Measurements from ENCODE around the gene SNAP47.
A peak's percentile ranks its signal among the peaks of the same experiment; 100 is the strongest.

The SNAP47 gene

GRCh38 chr1:227757781-227758180 lies 22.5 kb downstream of the SNAP47 start:
- Histone ChIP-seq H3K4me2 (ENCODE audit: low read depth, low read length) (no peak overlapping the region), H3K36me3 (replicated peaks; ENCODE audit: insufficient read depth, low read length) (peaks cover 9% of the 10 kb centered on the region), H2AFZ (ENCODE audit: low read length) (no peak overlapping the region), H3K9ac (ENCODE audit: low read length) (no peak overlapping the region), H3F3A (ENCODE audit: insufficient read depth, low read length) (peaks cover 28% of the 10 kb centered on the region), H3K79me2 (ENCODE audit: low read length) (peaks cover 68% of the 10 kb centered on the region), H3K27ac (ENCODE audit: low read length) (no peak overlapping the region), H3K27me3 (replicated peaks; ENCODE audit: insufficient read depth, low read length) (no peaks in the 10 kb centered on the region), H3K9me2 (replicated peaks; ENCODE audit: insufficient read depth, low read length) (no peaks in the 10 kb centered on the region), H4K20me1 (ENCODE audit: insufficient read depth, low read length) (no peaks in the 10 kb centered on the region), H3K4me1 (ENCODE audit: low read length) (peaks cover 38% of the 10 kb centered on the region), H3K4me3 (ENCODE audit: low read length) (no peak overlapping the region), H3K9me3 (replicated peaks; ENCODE audit: insufficient read depth, low read length) (no peaks in the 10 kb centered on the region)
- no peak for DNase-seq
- TF ChIP-seq EZH2phosphoT487 (IDR thresholded peaks at IDR 0.05; ENCODE audit: low read length), result no peak
- no peak for TF ChIP-seq EZH2 (optimal IDR thresholded peaks at IDR 0.05; ENCODE audit: low read depth, low read length)
- TF ChIP-seq, protein P1, sequence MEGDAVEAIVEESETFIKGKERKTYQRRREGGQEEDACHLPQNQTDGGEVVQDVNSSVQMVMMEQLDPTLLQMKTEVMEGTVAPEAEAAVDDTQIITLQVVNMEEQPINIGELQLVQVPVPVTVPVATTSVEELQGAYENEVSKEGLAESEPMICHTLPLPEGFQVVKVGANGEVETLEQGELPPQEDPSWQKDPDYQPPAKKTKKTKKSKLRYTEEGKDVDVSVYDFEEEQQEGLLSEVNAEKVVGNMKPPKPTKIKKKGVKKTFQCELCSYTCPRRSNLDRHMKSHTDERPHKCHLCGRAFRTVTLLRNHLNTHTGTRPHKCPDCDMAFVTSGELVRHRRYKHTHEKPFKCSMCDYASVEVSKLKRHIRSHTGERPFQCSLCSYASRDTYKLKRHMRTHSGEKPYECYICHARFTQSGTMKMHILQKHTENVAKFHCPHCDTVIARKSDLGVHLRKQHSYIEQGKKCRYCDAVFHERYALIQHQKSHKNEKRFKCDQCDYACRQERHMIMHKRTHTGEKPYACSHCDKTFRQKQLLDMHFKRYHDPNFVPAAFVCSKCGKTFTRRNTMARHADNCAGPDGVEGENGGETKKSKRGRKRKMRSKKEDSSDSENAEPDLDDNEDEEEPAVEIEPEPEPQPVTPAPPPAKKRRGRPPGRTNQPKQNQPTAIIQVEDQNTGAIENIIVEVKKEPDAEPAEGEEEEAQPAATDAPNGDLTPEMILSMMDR (IDR thresholded peaks at IDR 0.05; ENCODE audit: low read length), result no peak

- no peaks in the 10 kb centered on the region for H3K9me2 ChIP-seq (replicated peaks; ENCODE audit: insufficient read depth, low read length)
- peaks cover 67% of the 10 kb centered on the region for H3K79me2 ChIP-seq (ENCODE audit: low read length)
- H3K9ac ChIP-seq (ENCODE audit: low read length), result no peak overlapping the region
- no peak overlapping the region for H2AFZ ChIP-seq (ENCODE audit: low read length)
- no peak overlapping the region for H3K4me3 ChIP-seq (ENCODE audit: low read length)
- H3F3A ChIP-seq (ENCODE audit: insufficient read depth, low read length), result peaks cover 31% of the 10 kb centered on the region
- no peak overlapping the region for H3K4me2 ChIP-seq (ENCODE audit: low read depth, low read length)
- no peak overlapping the region for H3K27ac ChIP-seq (ENCODE audit: low read length)
- H3K36me3 ChIP-seq (replicated peaks; ENCODE audit: insufficient read depth, low read length), result peaks cover 9% of the 10 kb centered on the region
- no peaks in the 10 kb centered on the region for H3K27me3 ChIP-seq (replicated peaks; ENCODE audit: insufficient read depth, low read length)
- TF ChIP-seq EZH2phosphoT487 (IDR thresholded peaks at IDR 0.05; ENCODE audit: low read length) (no peak), EZH2 (optimal IDR thresholded peaks at IDR 0.05; ENCODE audit: low read depth, low read length) (no peak)
- TF ChIP-seq, protein P1 (IDR thresholded peaks at IDR 0.05; ENCODE audit: low read length), result no peak
- DNase-seq, result no peak
- H3K9me3 ChIP-seq (replicated peaks; ENCODE audit: insufficient read depth, low read length), result no peaks in the 10 kb centered on the region
- no peaks in the 10 kb centered on the region for H4K20me1 ChIP-seq (ENCODE audit: insufficient read depth, low read length)
- H3K4me1 ChIP-seq (ENCODE audit: low read length), result peaks cover 43% of the 10 kb centered on the region
Observed at GRCh38 chr1:227758366-227758765, 23.1 kb downstream of the SNAP47 start.

DNA sequence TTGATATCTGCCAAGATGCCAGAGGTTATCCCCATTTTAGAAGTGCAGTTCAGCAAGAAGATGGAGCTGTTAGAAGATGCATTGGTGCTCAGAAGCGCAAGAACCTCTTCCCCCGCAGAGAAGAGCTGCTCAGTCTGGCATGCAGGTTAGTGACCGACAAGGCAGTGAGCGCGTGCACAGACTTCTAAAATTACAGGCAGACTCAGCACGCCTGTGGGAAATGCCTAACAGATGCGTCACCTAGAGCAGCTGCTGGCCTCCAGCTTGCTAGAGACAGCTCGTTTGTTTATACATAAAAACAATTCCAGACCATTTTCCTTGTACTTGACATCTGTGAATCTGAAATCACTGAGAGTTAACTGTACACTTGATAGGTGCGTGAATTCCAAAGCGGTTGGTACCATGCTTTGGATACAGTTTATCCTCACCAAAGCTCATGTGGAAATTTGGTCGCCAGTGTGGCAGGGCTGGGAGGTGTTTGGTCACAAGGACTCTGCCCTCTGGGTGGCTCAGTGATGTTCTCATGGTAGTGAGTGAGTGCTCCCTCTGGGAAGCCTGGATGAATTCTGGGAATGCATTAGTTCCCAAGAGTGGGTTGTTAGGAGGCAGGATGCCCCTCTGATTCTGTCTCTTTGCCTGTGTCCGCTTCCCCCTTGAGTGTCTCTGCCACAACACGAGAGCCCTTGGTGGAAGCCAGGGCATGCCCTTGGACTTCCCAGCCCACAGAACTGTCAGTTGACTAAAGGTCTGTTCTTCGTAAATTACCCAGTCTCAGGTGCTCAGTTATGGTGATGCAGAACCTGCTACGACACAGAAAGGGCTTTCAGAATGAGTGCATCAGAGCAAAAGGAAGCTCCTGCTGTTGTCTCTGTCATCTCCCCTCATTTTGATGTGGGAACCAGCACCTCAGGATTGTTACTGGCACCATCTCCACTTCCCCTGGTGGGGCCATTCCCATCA lies 24.4 kb downstream of the SNAP47 start:
- peaks cover 64% of the 10 kb centered on the region for H3K79me2 ChIP-seq (ENCODE audit: low read length)
- H3K9me3 ChIP-seq (replicated peaks; ENCODE audit: insufficient read depth, low read length), result no peaks in the 10 kb centered on the region
- no peak overlapping the region for H3K9ac ChIP-seq (ENCODE audit: low read length)
- H3K4me3 ChIP-seq (ENCODE audit: low read length), result no peak overlapping the region
- peaks cover 43% of the 10 kb centered on the region for H3K4me1 ChIP-seq (ENCODE audit: low read length)
- DNase-seq, result no peak
- H4K20me1 ChIP-seq (ENCODE audit: insufficient read depth, low read length), result no peaks in the 10 kb centered on the region
- peak overlapping the region; percentile 60; the same call in 1 of the 2 replicates for H3K27ac ChIP-seq (ENCODE audit: low read length)
- no peaks in the 10 kb centered on the region for H3K27me3 ChIP-seq (replicated peaks; ENCODE audit: insufficient read depth, low read length)
- peaks cover 9% of the 10 kb centered on the region for H3K36me3 ChIP-seq (replicated peaks; ENCODE audit: insufficient read depth, low read length)
- no peak overlapping the region for H2AFZ ChIP-seq (ENCODE audit: low read length)
- H3F3A ChIP-seq (ENCODE audit: insufficient read depth, low read length), result peaks cover 31% of the 10 kb centered on the region
- TF ChIP-seq, protein P1 (IDR thresholded peaks at IDR 0.05; ENCODE audit: low read length), result no peak
- H3K9me2 ChIP-seq (replicated peaks; ENCODE audit: insufficient read depth, low read length), result no peaks in the 10 kb centered on the region
- H3K4me2 ChIP-seq (ENCODE audit: low read depth, low read length), result peak overlapping the region; percentile 46; the same call in 1 of the 2 replicates

All from MM.1S (cell line).